Smooth muscle cell (in vitro differentiated cells): ENCODE results near the gene IGFBP3. TPM values are rescaled to one million over a fixed set of nuclear protein-coding genes. Genes with fewer than 3 reads are reported as not detected.
A peak's percentile ranks its signal among the peaks of the same experiment; 100 is the strongest.
"Not testable (repeated sequence)": the region's sequence is repeated elsewhere in the genome, so short reads cannot be mapped to it uniquely, and the experiment has no call there.

Experiments used
- DNase-seq: peaks from one replicate; lab custom pipeline; 2025; ENCODE audit not compliant: unreplicated experiment; lab: John Stamatoyannopoulos, UW
- H2AFZ ChIP-seq: fragments of 200-600 bp; sonication (generic); 2 replicates; pipeline ENCODE4 v1.6.0; 2016; ENCODE audit warnings: antibody characterized with exemption, low read depth, mild to moderate bottlenecking
- H3F3A ChIP-seq: fragments of 200-600 bp; sonication (generic); 2 replicates; pipeline ENCODE4 v1.6.0; 2017; ENCODE audit warnings: antibody characterized with exemption, low read depth
- H3K27ac ChIP-seq: fragments of 200-600 bp; sonication (generic); 2 replicates; pipeline ENCODE4 v1.5.1; 2016; ENCODE audit warnings: low read depth, mild to moderate bottlenecking
- H3K27me3 ChIP-seq: fragments of 200-600 bp; sonication (generic); 2 replicates; pipeline ENCODE4 v1.6.1; 2016; ENCODE audit warnings: low read depth, mild to moderate bottlenecking
- H3K36me3 ChIP-seq: fragments of 200-600 bp; sonication (generic); 2 replicates; pipeline ENCODE4 v1.5.1; 2016; ENCODE audit warnings: low read depth
- H3K4me1 ChIP-seq: fragments of 200-600 bp; sonication (generic); 2 replicates; pipeline ENCODE4 v1.5.1; 2016; ENCODE audit warnings: low read depth
- H3K4me2 ChIP-seq: fragments of 200-600 bp; sonication (generic); 2 replicates; pipeline ENCODE4 v1.6.0; 2016; ENCODE audit warnings: mild to moderate bottlenecking
- H3K4me3 ChIP-seq: fragments of 200-600 bp; sonication (generic); 2 replicates; pipeline ENCODE4 v1.5.1; 2016; ENCODE audit warnings: mild to moderate bottlenecking
- H3K79me2 ChIP-seq: fragments of 200-600 bp; sonication (generic); 2 replicates; pipeline ENCODE4 v1.6.0; 2016; ENCODE audit warnings: low read depth, mild to moderate bottlenecking
- H3K9ac ChIP-seq: fragments of 200-600 bp; sonication (generic); 2 replicates; pipeline ENCODE4 v1.6.0; 2016; ENCODE audit warnings: low read depth
- H3K9me3 ChIP-seq: fragments of 200-600 bp; sonication (generic); replicated peaks from 2 replicates; pipeline ENCODE4 v1.5.1; 2016; ENCODE audit warnings: low read depth
- H4K20me1 ChIP-seq: fragments of 200-600 bp; sonication (generic); 2 replicates; pipeline ENCODE4 v1.6.0; 2016; ENCODE audit warnings: low read depth
- CTCF ChIP-seq: fragments of 200-600 bp; sonication (generic); IDR thresholded peaks from 2 replicates; pipeline ENCODE4 v1.5.1; 2017; ENCODE audit warnings: borderline replicate concordance, mild to moderate bottlenecking, antibody characterized with exemption; ENCODE audit not compliant: insufficient read depth, poor library complexity, severe bottlenecking
- WGBS: methylation state at CpG from one replicate; pipeline ENCODE4 v1.1.7; 2016; ENCODE audit warnings: low lambda C conversion rate; 5-methylcytosine and 5-hydroxymethylcytosine counted together
- polyA plus RNA-seq: library from polyadenylated mRNA; unstranded; fragments of >200 nt; fragmentation: Nextera tagmentation; extraction: Ambion mirVana; gene quantifications from 2 replicates; pipeline ENCODE4 v1.2.1, GENCODE V29; 2016
- total RNA-seq: library from RNA; depleted of rRNA; stranded (reverse); fragments of >200 nt; gene quantifications from 2 replicates; pipeline ENCODE4 v1.2.3, GENCODE V29; 2014

IGFBP3 gene
- total and polyA plus RNA-seq, 2 experiments from 2014 or later: 1,956 to 4,025 TPM

DNA sequence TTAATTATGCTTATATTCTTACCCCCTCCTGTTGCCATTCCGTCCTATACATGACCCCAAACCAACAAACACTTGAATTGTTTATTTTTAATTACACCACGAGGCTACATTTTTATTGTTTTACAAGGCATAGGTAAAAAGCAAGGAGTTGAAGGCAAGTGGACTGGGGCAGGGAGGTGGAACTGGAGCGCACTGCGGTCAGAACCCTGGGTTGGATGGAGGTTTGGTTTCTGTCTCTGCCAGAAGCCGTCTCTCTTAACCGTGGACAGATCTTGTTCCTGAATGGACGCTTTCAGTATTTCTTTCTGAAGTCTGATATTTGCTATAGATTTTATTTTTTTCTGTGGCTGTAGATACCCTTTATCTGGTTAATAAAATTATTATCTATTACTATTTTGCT lies 19.9 kb upstream of the IGFBP3 start:
- H3K36me3 ChIP-seq: no peaks in the 10 kb centered on the region
- TF ChIP-seq CTCF: no peak
- WGBS: 75% methylated on average over 7 of the region's 7 CpGs
- no peaks in the 10 kb centered on the region for H3K4me1 ChIP-seq
- no peaks in the 10 kb centered on the region for H3K27me3 ChIP-seq
- peak overlapping the region; percentile 67 for H3K9ac ChIP-seq
- peak overlapping the region; percentile 68 for H3K4me2 ChIP-seq
- no peaks in the 10 kb centered on the region for H3F3A ChIP-seq
- no peaks in the 10 kb centered on the region for H3K79me2 ChIP-seq
- no peaks in the 10 kb centered on the region for H3K9me3 ChIP-seq
- no peaks in the 10 kb centered on the region for H4K20me1 ChIP-seq
- no peak for DNase-seq
- peak overlapping the region; percentile 86 for H3K27ac ChIP-seq
- H2AFZ ChIP-seq: no peak overlapping the region
- peak overlapping the region; percentile 22 for H3K4me3 ChIP-seq

DNA sequence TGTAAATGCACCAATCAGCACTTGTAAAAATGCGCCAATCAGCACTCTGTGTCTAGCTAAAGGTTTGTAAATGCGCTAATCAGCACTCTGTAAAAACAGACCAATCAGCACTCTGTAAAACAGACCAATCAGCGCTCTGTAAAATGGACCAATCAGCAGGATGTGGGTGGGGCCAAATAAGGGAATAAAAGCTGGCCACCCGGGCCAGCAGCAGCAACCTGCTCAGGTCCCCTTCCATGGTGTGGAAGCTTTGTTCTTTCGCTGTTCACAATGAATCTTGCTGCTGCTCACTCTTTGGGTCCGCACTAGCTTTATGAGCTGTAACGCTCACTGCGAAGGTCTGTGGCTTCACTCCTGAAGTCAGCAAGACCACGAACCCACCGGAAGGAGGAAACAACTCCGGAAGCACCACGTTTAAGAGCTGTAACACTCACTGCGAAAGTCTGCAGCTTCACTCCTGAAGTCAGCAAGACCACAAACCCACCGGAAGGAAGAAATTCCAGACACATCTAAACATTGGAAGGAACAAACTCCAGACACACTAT lies 19.2 kb upstream of the IGFBP3 start:
- not testable (repeated sequence) for H3K9ac ChIP-seq, H3F3A ChIP-seq, H4K20me1 ChIP-seq, H3K79me2 ChIP-seq, H3K4me1 ChIP-seq, H3K27me3 ChIP-seq, H3K9me3 ChIP-seq, H3K36me3 ChIP-seq, DNase-seq, H2AFZ ChIP-seq
- peak overlapping the region; percentile 68 for H3K4me2 ChIP-seq
- 60% methylated on average over 14 of the region's 14 CpGs for WGBS
- H3K27ac ChIP-seq: peak overlapping the region; percentile 86
- peak overlapping the region; percentile 22 for H3K4me3 ChIP-seq

DNA sequence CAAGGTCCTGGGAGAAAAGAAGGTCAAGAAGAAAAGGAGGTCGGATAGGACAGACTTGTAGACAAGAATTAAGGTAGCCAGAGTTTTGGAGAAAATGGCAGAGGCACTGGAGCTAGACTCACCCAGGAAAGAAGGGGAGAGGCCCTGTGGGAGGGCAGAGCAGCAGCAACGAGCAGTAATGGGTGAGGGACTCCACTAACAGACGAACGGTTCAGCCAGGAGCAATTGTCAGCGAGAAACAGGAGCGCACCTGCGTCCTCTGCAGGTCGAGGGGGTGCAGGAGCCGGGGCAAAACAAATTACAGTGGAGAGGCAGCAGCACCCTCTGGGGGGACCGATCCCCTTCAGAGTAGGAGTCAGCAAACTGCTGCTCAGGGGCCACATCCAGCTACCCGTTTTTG lies 18.5 kb upstream of the IGFBP3 start:
- Histone ChIP-seq H3K27me3 (no peaks in the 10 kb centered on the region), H3K79me2 (no peaks in the 10 kb centered on the region), H4K20me1 (no peaks in the 10 kb centered on the region), H2AFZ (no peak overlapping the region), H3K36me3 (no peaks in the 10 kb centered on the region), H3F3A (no peaks in the 10 kb centered on the region), H3K4me3 (no peak overlapping the region), H3K9ac (no peak overlapping the region), H3K9me3 (no peaks in the 10 kb centered on the region), H3K27ac (no peak overlapping the region), H3K4me1 (no peaks in the 10 kb centered on the region), H3K4me2 (no peak overlapping the region)
- TF ChIP-seq CTCF: no peak
- DNase-seq: no peak
- WGBS: 95% methylated on average over 11 of the region's 11 CpGs

GRCh38 chr7:45938626-45939302 lies 17.7 kb upstream of the IGFBP3 start:
- H4K20me1 ChIP-seq: no peaks in the 10 kb centered on the region
- no peaks in the 10 kb centered on the region for H3K36me3 ChIP-seq
- no peaks in the 10 kb centered on the region for H3F3A ChIP-seq
- no peaks in the 10 kb centered on the region for H3K27me3 ChIP-seq
- H3K9ac ChIP-seq: no peak overlapping the region
- H2AFZ ChIP-seq: no peak overlapping the region
- H3K4me2 ChIP-seq: no peak overlapping the region
- H3K79me2 ChIP-seq: no peaks in the 10 kb centered on the region
- no peaks in the 10 kb centered on the region for H3K9me3 ChIP-seq
- DNase-seq: no peak
- no peaks in the 10 kb centered on the region for H3K4me1 ChIP-seq
- 92% methylated on average over 22 of the region's 22 CpGs for WGBS
- peak; percentile 8 for TF ChIP-seq CTCF
- H3K4me3 ChIP-seq: no peak overlapping the region
- H3K27ac ChIP-seq: no peak overlapping the region
